ENCODE data around the gene ASB18.

The ASB18 gene

GRCh38 chr2:236179236-236180075, 84.8 kb downstream of the ASB18 start:
- Mint-ChIP-seq H3K9me3 (no peaks in the 10 kb centered on the region), H3K4me3 (peak overlapping the region in 1 of 2 donors; percentile 45), H3K27ac (peak overlapping the region in 1 of 2 donors; percentile 87), H3K4me1 (peaks cover 10% of the 10 kb centered on the region), H3K27me3 (peaks cover 99% of the 10 kb centered on the region)
- no peak for ATAC-seq
- DNase-seq, result no peak

- no peak overlapping the region for H3K4me3 Mint-ChIP-seq
- no peak for DNase-seq
- H3K27ac Mint-ChIP-seq, result no peak overlapping the region
- ATAC-seq, result no peak
- H3K4me1 Mint-ChIP-seq, result peaks cover 10% of the 10 kb centered on the region
- H3K9me3 Mint-ChIP-seq, result no peaks in the 10 kb centered on the region
- H3K27me3 Mint-ChIP-seq, result peaks cover 100% of the 10 kb centered on the region
Observed at GRCh38 chr2:236178890-236179235, 85.3 kb downstream of the ASB18 start.

- Mint-ChIP-seq H3K27ac (no peak overlapping the region), H3K27me3 (peaks cover 100% of the 10 kb centered on the region), H3K4me1 (peaks cover 10% of the 10 kb centered on the region), H3K4me3 (peak overlapping the region; percentile 59 to 69), H3K9me3 (no peaks in the 10 kb centered on the region)
- ATAC-seq (peak; percentile 43), DNase-seq (peak in 1 of 2 donors; percentile 55)
Observed at GRCh38 chr2:236177967-236178889, 86.0 kb downstream of the ASB18 start.

- ATAC-seq (peak; percentile 64), DNase-seq (peak in 1 of 2 donors; percentile 46)
- Mint-ChIP-seq H3K27ac (no peak overlapping the region), H3K4me3 (no peak overlapping the region), H3K27me3 (peaks cover 100% of the 10 kb centered on the region), H3K9me3 (no peaks in the 10 kb centered on the region), H3K4me1 (peaks cover 10% of the 10 kb centered on the region)
Observed at GRCh38 chr2:236177604-236177966, 86.6 kb downstream of the ASB18 start.

GRCh38 chr2:236176951-236177350, 87.3 kb downstream of the ASB18 start:
- Mint-ChIP-seq H3K4me1 (peaks cover 10% of the 10 kb centered on the region), H3K9me3 (no peaks in the 10 kb centered on the region), H3K27me3 (peaks cover 100% of the 10 kb centered on the region), H3K4me3 (no peak overlapping the region), H3K27ac (no peak overlapping the region)
- ATAC-seq, result no peak
- DNase-seq, result no peak

- Mint-ChIP-seq H3K27ac (no peak overlapping the region), H3K27me3 (peaks cover 100% of the 10 kb centered on the region), H3K4me1 (peaks cover 10% of the 10 kb centered on the region), H3K9me3 (no peaks in the 10 kb centered on the region), H3K4me3 (no peak overlapping the region)
- DNase-seq (no peak), ATAC-seq (no peak)
Observed at GRCh38 chr2:236176417-236176816, 87.8 kb downstream of the ASB18 start.

GRCh38 chr2:236175548-236176150, 88.6 kb downstream of the ASB18 start:
- peaks cover 10% of the 10 kb centered on the region for H3K4me1 Mint-ChIP-seq
- ATAC-seq (no peak), DNase-seq (no peak)
- peaks cover 100% of the 10 kb centered on the region for H3K27me3 Mint-ChIP-seq
- H3K27ac Mint-ChIP-seq, result no peak overlapping the region
- H3K4me3 Mint-ChIP-seq, result no peak overlapping the region
- no peaks in the 10 kb centered on the region for H3K9me3 Mint-ChIP-seq

- H3K9me3 Mint-ChIP-seq, result no peaks in the 10 kb centered on the region
- DNase-seq, result no peak
- H3K27ac Mint-ChIP-seq, result no peak overlapping the region
- no peak overlapping the region for H3K4me3 Mint-ChIP-seq
- H3K27me3 Mint-ChIP-seq, result peaks cover 100% of the 10 kb centered on the region
- ATAC-seq, result no peak
- H3K4me1 Mint-ChIP-seq, result peaks cover 17% of the 10 kb centered on the region
Observed at GRCh38 chr2:236173729-236174607, 90.2 kb downstream of the ASB18 start.

GRCh38 chr2:236173036-236173728, 91.0 kb downstream of the ASB18 start:
- ATAC-seq (no peak), DNase-seq (no peak)
- H3K9me3 Mint-ChIP-seq, result no peaks in the 10 kb centered on the region
- no peak overlapping the region for H3K27ac Mint-ChIP-seq
- peaks cover 97% of the 10 kb centered on the region for H3K27me3 Mint-ChIP-seq
- H3K4me3 Mint-ChIP-seq, result no peak overlapping the region
- peaks cover 11% of the 10 kb centered on the region for H3K4me1 Mint-ChIP-seq

- Mint-ChIP-seq H3K27me3 (peaks cover 89% of the 10 kb centered on the region), H3K9me3 (no peaks in the 10 kb centered on the region), H3K4me1 (peaks cover 6% of the 10 kb centered on the region), H3K4me3 (no peak overlapping the region), H3K27ac (peak overlapping the region in 1 of 2 donors; percentile 22)
- no peak for ATAC-seq
- DNase-seq, result no peak
Observed at GRCh38 chr2:236172255-236173035, 91.8 kb downstream of the ASB18 start.

GRCh38 chr2:236171680-236172254, 92.4 kb downstream of the ASB18 start:
- ATAC-seq (no peak), DNase-seq (no peak)
- H3K4me1 Mint-ChIP-seq, result peaks cover 10% of the 10 kb centered on the region
- H3K4me3 Mint-ChIP-seq, result no peak overlapping the region
- peak overlapping the region in 1 of 2 donors; percentile 22 for H3K27ac Mint-ChIP-seq
- H3K9me3 Mint-ChIP-seq, result no peaks in the 10 kb centered on the region
- peaks cover 89% of the 10 kb centered on the region for H3K27me3 Mint-ChIP-seq

- ATAC-seq (no peak), DNase-seq (no peak)
- Mint-ChIP-seq H3K9me3 (no peaks in the 10 kb centered on the region), H3K4me3 (no peak overlapping the region), H3K27ac (no peak overlapping the region), H3K27me3 (peaks cover 89% of the 10 kb centered on the region), H3K4me1 (peaks cover 15% of the 10 kb centered on the region)
Observed at GRCh38 chr2:236171181-236171679, 93.0 kb downstream of the ASB18 start.

GRCh38 chr2:236170590-236171165, 93.5 kb downstream of the ASB18 start:
- Mint-ChIP-seq H3K9me3 (no peaks in the 10 kb centered on the region), H3K27me3 (peaks cover 89% of the 10 kb centered on the region), H3K4me1 (peaks cover 17% of the 10 kb centered on the region), H3K27ac (peak overlapping the region in 1 of 2 donors; percentile 19), H3K4me3 (no peak overlapping the region)
- no peak for DNase-seq
- ATAC-seq, result no peak

Measured in stimulated activated naive CD8-positive, alpha-beta T cell treated with anti-CD3 and anti-CD28 coated beads, Interleukin-15, amount 100 ng/mL, for 72 hours (primary cell).